Hematopoietic multipotent progenitor cell (in vitro differentiated cells): ENCODE measurements around the gene RAB28. TPM values are rescaled to one million over a fixed set of nuclear protein-coding genes. Genes with fewer than 3 reads are reported as not detected.
"Not testable (repeated sequence)": the region's sequence is repeated elsewhere in the genome, so short reads cannot be mapped to it uniquely, and the experiment has no call there.

Experiments used
- DNase-seq, 3 donors: peaks; one replicate each; pipeline ENCODE4 v3.0.0-alpha.2; 2011 to 2015; ENCODE audit warnings: low read depth in 2 of 3, low spot score in 2 of 3
- total RNA-seq: library from RNA; depleted of rRNA; stranded (reverse); fragments of >200 nt; gene quantifications from one replicate; pipeline ENCODE4 v1.2.3, GENCODE V29; 2012

RAB28 gene
- total RNA-seq, 1 donor, result 4.3 TPM

DNA sequence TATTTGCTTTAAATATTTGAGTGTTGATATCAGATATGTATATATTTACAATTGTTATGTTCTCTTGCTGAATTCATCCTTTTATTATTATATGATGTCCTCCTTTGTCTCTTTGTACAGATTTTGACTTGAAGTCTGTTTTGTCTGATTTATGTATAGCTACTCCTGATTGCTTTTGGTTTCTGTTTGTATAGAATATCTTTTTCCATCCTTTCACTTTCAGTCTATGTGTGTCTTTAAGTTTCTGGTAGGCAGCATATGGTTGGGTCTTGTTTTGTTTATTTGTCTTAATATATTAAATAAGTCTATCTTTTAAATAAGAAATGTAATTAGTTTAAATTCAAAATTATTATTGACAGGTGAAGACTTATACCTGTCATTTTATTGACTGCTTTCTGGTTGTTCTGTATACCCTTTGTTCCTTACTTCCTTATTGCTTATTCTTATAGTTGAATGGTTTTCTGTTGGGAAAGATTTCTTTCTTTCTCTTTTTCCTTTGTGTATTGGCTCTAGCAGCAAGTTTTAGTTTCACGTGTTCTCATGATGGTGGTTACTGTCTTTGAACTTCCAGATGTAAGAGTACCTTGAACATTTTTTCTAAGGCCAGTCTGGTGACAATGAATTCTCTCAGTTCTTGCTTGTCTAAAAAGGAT, 31.1 kb downstream of the RAB28 start:
- DNase-seq, result peak in 1 of 3 donors; percentile 4

GRCh38 chr4:13449590-13449989, 34.5 kb downstream of the RAB28 start:
- no peak for DNase-seq

- DNase-seq, result no peak
These were observed 38.0 kb downstream of the RAB28 start for GRCh38 chr4:13445841-13446790.

DNA sequence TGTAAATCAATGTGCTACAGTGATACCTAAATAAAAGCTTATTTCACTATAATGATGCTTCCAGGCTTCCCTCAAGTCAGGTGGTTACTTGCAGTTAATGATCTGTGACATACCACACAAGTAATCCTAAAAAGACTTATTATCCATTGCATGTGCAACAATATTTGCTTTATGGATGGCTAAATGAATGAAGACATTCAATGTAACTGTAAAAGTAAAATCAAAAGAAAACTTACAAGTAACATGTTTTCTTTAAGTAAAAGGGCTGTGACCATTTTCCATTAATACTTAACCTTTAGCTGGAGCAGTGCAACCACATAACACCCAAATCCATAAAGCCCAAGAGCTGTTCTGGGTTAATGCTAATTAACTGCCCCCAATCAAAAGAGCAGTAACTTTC, 42.6 kb downstream of the RAB28 start:
- DNase-seq, result no peak

GRCh38 chr4:13436962-13437361, 47.2 kb downstream of the RAB28 start:
- no peak for DNase-seq

- no peak for DNase-seq
These were observed 51.7 kb downstream of the RAB28 start for GRCh38 chr4:13432453-13432852.

DNA sequence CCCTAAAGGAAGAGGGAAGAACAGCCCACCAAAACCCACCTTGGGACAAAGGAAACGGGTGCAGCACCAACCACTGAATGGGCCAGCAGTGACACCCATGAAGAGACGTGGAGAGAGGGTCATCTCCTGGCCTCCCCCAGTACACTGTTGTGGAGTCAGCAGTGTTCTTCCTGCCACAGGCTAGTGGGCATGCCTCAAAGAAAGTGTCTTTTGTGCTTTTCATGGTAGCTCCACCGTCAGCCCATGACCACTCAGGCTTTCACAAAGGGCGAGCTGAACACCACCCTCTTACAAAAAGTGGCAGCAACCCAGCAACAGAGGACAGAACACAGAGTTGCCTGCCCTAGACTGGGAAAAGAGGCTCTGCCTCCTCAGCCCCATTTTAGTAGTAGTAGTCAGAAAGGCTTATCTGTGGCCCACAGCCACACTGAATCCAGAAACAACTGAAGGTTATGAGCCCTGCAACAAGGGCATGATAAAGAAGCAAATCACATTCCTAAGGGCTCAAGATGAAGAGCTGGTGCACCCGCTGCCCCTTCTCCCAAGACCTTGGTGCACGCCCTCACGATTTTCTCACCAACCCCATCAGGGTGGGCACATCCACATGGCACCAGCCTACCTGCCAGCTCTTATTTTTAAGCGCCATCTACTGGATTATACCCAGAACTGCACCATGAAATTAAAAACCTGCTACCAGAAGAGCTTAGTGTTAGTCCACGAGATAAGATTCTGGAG, 53.1 kb downstream of the RAB28 start:
- DNase-seq, result no peak

DNA sequence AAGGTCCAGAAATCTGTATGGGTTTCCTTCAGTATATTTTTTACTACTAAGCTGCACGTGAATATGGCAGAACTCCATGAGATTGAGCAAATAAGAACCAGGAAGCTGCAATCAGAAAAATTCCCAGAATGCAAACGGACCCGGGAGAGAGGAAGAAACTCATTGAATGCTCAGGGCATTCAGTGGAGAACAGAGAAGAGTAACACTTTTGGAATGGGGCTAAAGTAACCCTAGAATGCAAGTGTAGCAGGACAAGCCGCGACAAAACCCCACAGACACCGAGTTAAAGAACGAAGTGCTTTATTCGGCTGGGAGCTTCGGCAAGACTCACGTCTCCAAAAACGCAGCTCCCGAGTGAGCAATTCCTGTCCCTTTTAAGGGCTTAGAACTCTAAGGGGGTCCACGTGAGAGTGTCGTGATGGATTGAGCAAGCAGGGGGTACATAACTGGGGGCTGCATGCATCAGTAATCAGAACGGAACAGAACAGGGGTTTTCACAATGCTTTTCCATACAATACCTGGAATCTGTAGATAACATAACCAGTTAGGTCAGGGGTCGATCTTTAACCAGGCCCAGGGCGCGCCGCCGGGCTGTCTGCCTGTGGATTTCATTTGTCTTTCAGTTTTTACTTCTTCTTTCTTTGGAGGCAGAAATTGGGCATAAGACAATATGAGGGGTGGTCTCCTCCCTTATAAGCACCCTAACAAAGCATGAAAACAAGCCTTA, 56.4 kb downstream of the RAB28 start:
- DNase-seq, result no peak

DNA sequence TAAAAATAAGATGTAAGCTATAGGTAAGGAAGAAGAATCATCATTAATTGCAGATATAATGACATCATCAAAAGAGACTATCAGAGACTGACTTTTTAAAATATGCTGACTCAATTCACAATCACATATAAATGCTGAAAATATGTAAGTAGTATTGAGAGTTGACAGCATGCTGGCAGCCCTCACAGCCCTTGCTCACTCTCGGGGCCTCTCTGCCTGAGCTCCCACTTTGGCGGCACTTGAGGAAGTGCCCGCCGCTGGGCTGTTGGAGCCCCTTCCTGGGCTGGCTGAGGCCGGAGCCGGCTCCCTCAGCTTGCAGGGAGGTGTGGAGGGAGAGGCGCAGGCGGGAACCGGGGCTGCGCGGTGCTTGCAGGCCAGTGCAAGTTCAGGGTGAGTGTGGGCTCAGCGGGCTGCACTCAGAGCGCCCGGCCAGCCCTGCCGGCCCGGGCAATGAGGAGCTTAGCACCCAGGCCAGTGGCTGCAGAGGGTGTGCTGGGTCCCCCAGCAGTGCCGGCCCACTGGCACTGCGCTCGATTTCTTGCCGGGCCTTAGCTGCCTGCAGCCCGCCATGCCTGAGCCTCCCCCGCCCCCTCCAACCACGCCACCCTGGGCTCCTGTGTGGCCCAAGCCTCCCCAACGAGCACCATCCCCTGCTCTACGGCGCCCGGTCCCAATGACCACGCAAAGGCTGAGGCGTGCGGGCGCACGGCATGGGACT, 68.9 kb downstream of the RAB28 start:
- DNase-seq, result no peak

- no peak for DNase-seq
These were observed 70.3 kb downstream of the RAB28 start for GRCh38 chr4:13413729-13414437.

DNA sequence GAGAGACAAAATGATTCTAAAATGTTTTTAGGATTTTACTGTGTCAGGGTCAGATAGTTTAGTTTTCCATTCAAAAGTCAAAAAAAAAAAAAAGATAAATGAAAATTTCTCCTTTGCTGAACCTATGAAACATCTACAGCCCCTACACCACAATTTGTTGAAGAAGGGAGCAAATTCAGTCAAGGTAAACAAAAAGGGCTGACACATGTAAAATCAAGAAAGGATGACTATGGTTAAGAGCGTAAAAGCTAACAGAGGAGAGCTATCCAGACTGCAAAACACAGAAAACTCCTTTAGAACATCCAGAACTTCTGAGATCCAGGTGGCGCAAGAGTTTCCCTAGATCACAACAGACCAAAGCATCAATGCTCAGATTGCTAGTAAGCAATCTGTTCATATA, 72.2 kb downstream of the RAB28 start:
- DNase-seq, result no peak

DNA sequence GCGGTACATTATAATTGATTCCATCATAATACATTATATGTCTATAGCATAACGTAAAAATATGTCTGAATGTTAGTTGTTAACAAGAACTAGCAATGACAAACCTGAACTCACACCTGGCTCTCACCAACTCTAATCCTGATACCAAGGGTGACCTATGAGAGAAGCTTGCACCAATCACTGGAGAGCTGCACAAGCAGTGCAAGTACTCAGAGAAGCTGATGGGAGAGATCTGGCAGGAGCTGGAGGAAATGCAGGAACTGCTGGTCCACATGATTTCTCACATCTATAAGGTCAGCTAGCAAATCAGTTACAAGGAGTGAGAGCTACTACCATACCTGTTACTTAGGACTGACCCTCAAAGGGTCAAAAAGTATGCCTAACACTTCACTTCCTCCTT, 74.8 kb downstream of the RAB28 start:
- no peak for DNase-seq

GRCh38 chr4:13406156-13406555, 78.0 kb downstream of the RAB28 start:
- peak in 1 of 3 donors; percentile 7 for DNase-seq

DNA sequence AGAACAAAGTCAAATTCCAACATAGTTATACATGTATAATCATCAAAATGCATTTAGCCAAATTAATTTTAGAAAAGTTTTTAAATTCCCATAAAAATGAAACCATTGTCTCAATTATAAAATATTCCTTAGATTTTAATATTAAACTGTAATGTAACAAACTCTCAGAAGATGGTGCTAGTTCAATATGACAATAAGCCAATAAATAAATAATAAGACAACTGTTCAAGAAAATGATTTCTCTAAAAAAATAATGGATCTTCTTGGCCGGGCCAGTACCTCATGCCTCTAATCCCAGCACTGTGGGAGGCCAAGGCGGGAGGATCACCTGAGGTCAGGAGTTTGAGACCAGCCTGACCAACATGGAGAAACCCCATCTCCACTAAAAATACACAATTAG, 80.3 kb downstream of the RAB28 start:
- no peak for DNase-seq

GRCh38 chr4:13403326-13403725, 80.8 kb downstream of the RAB28 start:
- no peak for DNase-seq

DNA sequence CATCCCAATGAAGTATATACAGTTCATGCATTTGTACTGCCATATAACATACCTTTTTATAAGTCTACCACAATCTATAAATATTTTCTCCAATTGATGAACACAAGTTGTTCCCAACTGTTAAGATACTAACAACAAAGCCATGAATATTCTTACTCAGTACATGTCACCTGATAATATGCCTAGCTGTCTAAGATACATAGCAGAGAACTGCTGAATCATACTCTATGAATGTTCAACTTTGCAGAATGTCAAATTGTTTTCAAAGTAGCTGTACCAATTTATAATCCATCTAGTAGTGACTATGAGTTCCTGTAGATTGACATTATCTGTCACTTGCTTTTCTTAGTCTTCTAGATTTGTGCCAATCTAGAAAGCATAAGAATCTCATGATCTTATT, 84.9 kb downstream of the RAB28 start:
- DNase-seq, result no peak

GRCh38 chr4:13396161-13396560, 88.0 kb downstream of the RAB28 start:
- no peak for DNase-seq

DNA sequence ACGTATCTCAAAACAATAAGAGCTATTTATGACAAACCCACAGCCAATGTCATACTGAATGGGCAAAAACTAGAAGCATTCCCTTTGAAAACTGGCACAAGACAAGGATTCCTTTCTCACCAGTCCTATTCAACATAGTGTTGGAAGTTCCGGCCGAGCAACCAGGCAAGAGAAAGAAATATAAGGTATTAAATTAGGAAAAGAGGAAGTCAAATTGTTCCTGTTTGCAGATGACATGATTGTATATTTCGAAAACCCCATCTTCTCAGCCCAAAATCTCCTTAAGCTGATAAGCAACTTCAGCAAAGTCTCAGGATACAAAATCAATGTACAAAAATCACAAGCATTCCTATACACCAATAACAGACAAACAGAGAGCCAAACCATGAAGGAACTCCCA, 94.2 kb downstream of the RAB28 start:
- not testable (repeated sequence) for DNase-seq

DNA sequence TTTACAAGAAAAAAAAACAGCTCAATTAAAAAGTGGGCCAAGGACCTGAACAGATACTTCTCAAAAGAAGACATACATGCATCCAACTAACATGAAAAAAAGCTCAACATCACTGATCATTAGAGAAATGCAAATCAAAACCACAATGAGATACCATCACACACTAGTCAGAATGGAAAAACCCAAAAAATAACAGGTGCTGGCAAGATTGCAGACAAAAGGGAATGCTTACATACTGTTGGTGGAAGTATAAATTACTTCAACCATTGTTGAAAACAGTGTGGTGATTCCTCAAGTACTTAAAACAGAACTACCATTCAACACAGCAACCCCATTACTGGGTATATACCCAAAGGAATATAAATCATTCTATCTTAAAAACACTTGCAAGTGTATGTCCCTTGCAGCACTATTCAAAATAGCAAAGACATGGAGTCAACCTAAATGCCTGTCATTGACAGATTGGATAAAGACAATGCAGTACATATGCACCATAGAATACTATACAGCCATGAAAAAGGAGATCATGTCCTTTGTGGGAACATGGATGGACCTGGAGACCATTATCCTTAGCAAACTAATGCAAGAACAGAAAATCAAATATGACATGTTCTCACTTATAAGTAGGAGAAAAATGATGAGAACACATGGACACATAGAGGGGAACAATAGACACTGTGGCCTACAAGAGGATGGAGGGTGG, 97.6 kb downstream of the RAB28 start:
- no peak for DNase-seq
